Left colon (tissue), 2 donors: Measurements from ENCODE around the gene NRIP1. TPM values are rescaled to one million over a fixed set of nuclear protein-coding genes. Genes with fewer than 3 reads are reported as not detected.

Experiments
- ATAC-seq: fragments of 200-7000 bp; cut with Tn5 transposase; one replicate; pipeline ENCODE4 v1.9.1; 2020; ENCODE audit warnings: mild to moderate bottlenecking, moderate library complexity
- DNase-seq, 2 donors: peaks; one replicate each; pipeline ENCODE4 v3.0.0-alpha.2; 2020
- intact Hi-C, 2 donors: fragments of 100-400 bp; cut with DNase I in 1 of 2; cut with micrococcal nuclease in 1 of 2; formaldehyde crosslinking; loops; one replicate each; pipeline versions ENCODE4 v1.11.2 to v1.14.0; 2022; cut with DNase I, micrococcal nuclease
- total RNA-seq, 2 donors: library from RNA; stranded (reverse); fragmentation: NEBNext Ultra II Directional; extraction: Animal tissue kit (Norgen Biotek cat#: 25700); gene quantifications; one replicate each; pipeline ENCODE4 v1.2.1, GENCODE V29; 2021
- donor health status: DM: no; HTN: no; CAD: no.
- donor health status: DM: yes; HTN: yes; CAD: no.

NRIP1 gene
- total RNA-seq, 2 donors from 2014 or later = 78.5 to 82.9 TPM

- intact Hi-C loops = no loop called here
- DNase-seq (no peak), ATAC-seq (no peak)
These were observed 41.0 kb downstream of the NRIP1 start for GRCh38 chr21:15023776-15024175.

- intact Hi-C loops = no loop called here
- ATAC-seq (no peak), DNase-seq (no peak)
These were observed 42.1 kb downstream of the NRIP1 start for GRCh38 chr21:15022608-15023261.

DNA sequence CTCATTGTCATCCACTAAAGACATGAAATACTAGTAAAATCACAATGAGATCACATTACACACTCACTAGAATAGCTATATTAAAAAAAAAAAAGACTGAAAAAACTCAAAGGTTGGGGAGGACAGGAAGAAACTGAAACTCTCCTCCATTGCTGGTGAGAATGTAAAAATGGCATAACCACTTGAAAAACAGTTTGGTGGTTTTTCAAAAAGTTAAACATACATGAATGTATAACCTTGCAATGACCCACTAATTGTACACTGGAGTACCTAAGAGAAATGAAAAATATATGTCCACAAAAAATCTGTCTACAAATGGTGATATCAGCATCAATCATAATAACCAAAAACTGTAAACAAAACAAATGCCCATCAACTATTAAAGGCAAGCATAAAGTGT lies 44.0 kb downstream of the NRIP1 start:
- no peak for DNase-seq
- intact Hi-C loops = no loop called here
- no peak for ATAC-seq

DNA sequence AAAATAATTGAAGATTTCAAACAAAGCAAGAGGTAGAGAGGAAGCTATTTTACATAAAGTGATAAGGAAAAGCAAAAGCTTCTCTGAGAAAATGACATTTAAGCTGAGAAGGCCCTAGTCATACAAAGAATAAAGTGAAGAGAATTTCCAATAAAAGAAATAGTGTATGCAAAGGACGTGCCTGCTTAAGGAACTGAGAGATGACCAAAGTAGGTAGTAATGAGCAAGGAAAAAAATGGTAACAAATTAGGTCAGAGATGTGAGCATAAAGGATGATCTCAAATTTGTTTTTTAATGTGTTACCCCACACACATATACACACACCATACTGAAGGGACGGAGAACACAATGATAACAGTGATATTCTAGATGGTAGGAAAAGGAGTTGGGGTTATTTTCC lies 46.4 kb downstream of the NRIP1 start:
- intact Hi-C loops = no loop called here
- ATAC-seq (no peak), DNase-seq (no peak)

DNA sequence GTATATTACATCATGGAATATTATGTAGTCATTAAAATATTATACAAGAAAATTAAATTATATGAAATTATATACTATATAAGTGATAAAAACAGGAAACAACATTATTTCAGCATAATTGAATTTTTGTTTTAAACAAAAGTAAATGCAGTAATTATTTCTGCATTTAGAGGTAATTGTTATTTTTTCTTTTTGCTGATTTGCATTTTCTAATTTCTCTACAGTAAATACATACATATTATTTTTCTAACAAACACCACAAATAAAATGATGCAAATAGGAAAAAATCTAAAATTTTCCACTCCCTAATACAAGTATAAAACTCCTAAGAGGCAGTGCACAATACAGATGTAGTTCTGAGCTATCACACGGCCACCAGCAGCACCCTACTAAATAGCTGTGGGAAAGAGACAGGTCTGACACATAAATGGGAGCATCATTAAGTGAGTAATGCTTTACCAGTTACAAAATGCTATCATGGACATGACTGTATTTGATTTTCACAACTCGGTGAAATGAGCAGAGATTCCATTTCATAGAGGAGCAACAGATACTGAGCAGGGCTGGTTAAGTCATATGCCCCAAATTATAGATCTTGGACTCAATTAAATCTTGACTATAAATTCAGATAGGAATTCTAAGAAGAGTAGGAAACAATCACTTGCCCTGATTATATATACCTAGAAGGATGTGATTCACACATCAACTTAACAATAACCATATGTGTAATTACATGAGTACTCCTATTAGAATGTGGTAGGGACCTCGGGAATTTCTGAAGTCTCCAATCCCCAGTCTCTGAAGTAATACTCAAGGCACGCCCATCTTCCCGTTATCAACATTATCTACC lies 49.0 kb downstream of the NRIP1 start:
- intact Hi-C loops = no loop called here
- DNase-seq = no peak
- ATAC-seq = no peak

DNA sequence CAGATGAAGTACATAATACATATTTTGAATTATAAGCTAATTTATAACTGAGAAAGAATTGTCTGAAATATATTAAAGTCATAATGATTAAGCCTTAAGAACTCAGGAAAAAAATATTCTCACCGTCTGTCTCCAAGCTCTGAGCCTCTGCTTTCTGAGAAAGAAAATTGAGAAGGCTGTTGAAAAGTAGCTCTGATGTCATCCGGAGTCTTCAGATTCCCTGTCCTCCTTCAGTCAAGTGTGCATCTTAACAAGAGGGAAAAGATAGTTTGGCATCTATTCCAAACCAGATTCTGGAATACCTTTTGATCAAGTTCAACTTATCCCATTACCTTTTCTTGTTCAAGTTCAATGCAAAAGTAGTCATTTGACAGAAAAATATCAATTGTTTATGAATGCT lies 50.6 kb downstream of the NRIP1 start:
- DNase-seq (no peak), ATAC-seq (no peak)
- intact Hi-C loops = no loop called here

DNA sequence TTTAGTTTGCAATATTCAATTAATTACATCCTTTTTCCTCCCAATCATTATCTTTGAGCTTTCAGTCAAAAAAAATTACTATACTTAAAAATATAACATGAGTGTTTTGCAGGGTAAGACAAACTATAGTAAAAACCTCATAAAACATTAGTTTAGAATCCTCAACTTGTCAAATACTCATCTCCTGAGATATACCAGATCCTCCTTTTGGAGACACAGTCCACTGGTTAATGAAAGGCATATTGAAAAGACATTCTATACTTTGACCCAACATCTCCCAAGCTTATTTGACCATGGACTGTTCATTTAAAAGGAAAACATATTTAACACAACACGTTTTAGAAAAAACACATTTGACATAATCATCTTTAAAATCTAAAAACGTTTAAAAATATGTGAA lies 52.8 kb downstream of the NRIP1 start:
- intact Hi-C loops = no loop called here
- DNase-seq (no peak), ATAC-seq (no peak)

GRCh38 chr21:15010645-15011044 lies 54.2 kb downstream of the NRIP1 start:
- intact Hi-C loops = no loop called here
- ATAC-seq (no peak), DNase-seq (no peak)

DNA sequence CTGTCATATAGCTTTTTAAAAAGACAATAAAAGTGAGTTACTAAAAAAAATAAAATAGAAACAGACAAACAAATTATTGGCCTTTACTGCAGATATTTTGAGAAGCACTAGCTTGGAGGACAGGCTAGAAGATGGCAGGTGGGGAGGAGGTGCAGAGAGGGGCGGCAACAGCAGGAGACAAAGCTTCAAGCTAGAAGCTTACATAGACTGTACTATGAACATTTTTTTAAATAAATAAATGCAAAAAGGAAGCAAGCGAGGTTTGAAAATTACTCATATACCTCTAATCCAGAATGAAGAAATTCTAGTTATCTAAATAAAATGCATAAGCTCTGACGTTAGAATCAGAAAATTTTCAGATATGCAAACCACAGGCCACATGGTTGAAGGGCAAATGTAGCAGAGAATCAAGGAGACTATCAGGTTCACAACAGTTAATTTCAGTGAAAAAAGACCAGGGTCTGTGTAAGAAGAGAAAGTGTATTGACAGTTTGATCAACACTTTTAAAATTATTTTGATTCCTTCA lies 54.9 kb downstream of the NRIP1 start:
- intact Hi-C loops = no loop called here
- ATAC-seq (no peak), DNase-seq (no peak)

DNA sequence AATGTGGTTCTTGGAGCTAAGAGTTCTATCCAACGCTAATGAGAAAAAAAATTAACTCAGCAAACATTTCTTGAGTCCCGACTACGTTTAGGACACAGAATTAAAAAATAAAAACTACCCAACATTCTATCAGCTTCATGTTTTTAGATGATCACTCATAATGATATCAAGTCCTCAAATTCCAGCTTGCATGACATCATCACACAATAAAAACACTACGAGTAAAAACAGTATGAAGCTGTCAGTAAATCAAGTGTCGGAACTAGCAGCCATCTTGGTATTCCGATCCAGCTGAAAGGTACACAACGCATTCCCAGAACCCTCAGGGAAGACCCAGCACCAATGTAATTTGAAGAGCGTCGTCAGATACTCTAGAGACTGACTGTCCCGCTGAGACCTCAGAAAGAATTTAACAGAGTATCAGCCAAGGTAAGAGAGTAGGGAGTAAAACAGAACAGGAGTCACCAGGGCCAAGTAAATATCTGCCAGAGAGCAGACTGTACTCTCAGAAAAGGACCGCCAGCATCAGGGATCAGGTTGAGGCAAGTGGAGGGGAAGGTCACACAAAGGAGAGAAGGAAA lies 57.0 kb downstream of the NRIP1 start:
- DNase-seq = no peak
- no peak for ATAC-seq
- intact Hi-C loops = no loop called here

DNA sequence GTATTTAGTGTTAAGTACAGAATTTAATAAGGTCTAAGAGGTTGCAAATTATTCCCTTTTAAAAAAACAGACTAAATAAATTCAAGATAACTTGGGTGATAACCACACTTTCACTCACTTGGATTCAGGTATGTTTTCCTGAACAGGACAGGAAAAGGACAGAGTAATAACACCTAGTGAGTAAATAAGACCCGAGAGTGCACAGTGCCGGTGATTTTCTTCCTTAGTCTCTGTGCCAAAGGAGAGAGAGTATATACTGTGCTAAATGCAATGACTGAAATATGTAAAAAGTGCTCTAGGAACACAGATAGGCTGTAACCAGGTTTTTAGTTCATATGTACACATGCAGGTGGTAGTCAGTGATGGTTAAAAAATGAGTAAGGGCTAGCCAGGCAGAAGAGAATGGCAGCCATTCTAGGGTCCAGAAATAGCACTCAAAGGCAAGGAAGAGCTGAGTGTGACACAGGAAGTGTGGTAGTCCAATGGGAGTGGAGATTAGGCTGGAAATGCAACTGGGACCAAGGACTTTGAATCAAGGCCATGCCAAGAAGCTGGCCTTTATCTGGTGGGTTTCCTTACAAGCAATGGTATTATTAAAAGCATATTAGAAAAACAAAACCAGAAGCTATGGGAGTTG lies 58.1 kb downstream of the NRIP1 start:
- intact Hi-C loops = no loop called here
- DNase-seq (no peak), ATAC-seq (peak; percentile 56)

DNA sequence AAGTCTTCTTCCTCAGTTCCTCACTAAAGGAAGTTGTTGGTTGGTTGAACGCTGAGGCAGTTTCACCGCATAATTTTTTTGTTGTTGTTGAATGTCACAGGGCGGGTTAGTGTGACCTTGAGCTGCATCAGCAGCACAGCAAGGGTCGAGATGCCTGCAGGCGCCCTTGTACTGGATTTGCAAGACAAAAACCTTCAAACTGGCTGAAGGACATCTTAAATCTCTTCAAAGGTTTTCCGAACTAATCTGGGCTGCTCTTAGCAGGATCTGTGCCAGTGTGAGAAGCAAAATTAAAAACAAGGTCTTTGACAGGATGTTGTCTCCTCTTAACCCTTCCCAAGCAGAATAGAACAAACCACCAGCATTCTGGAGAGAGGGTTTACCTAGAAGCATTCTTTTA lies 59.4 kb downstream of the NRIP1 start:
- ATAC-seq (no peak), DNase-seq (no peak)
- intact Hi-C loops = no loop called here

- DNase-seq (no peak), ATAC-seq (no peak)
- intact Hi-C loops = no loop called here
These were observed 60.0 kb downstream of the NRIP1 start for GRCh38 chr21:15004721-15005370.

- intact Hi-C loops = no loop called here
- no peak for DNase-seq
- no peak for ATAC-seq
These were observed 61.2 kb downstream of the NRIP1 start for GRCh38 chr21:15003463-15004135.

GRCh38 chr21:15001857-15002606 lies 62.8 kb downstream of the NRIP1 start:
- ATAC-seq (peak; percentile 74), DNase-seq (no peak)
- intact Hi-C loops = no loop called here

- intact Hi-C loops = no loop called here
- ATAC-seq (no peak), DNase-seq (no peak)
These were observed 63.7 kb downstream of the NRIP1 start for GRCh38 chr21:15001113-15001512.

DNA sequence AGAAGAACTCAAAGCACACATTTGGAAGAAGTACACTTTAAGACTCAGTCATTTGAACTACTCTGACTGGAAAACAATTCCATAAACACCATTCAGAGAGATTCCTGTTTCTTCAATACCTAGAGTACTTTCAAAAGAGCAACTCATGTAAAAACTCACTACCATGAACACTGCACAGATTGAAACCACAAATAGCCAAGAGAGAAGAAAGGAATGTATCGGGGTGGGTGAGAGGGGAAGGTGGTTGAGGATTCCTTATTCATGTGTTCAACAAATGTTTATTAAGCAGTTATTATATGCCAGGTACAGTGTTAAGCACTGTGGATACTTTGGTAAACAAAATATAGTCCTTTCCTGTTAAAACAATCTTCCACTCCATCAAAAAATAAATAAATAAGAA lies 64.7 kb downstream of the NRIP1 start:
- no peak for ATAC-seq
- no peak for DNase-seq
- intact Hi-C loops = no loop called here

GRCh38 chr21:14998784-14999183 lies 66.0 kb downstream of the NRIP1 start:
- peak; percentile 28 for ATAC-seq
- DNase-seq = no peak
- intact Hi-C loops = no loop called here
